Heart right ventricle (tissue), 16 donors: ENCODE measurements around the gene CYP1B1. TPM values are rescaled to one million over a fixed set of nuclear protein-coding genes. Genes with fewer than 3 reads are reported as not detected.
A peak's percentile ranks its signal among the peaks of the same experiment; 100 is the strongest.

Experiments
- ATAC-seq, 8 donors: fragments of 200-7000 bp; cut with Tn5 transposase; one replicate each; pipeline ENCODE4 v1.9.1; 2020; ENCODE audit warnings: mild to moderate bottlenecking in 8 of 8, moderate library complexity in 8 of 8, moderate number of reproducible peaks in 1 of 8
- DNase-seq, 2 donors: peaks; one replicate each; pipeline ENCODE4 v3.0.0-alpha.2; 2020
- H3K27ac ChIP-seq, 10 donors: fragments of 200-600 bp; sonication (generic) in 2 of 10; one replicate each; pipeline versions ENCODE4 v1.5.0 to v1.8.0; 2020 to 2022; ENCODE audit warnings: mild to moderate bottlenecking in 3 of 10
- H3K27me3 ChIP-seq, 7 donors: fragments of 200-600 bp; one replicate each; pipeline ENCODE4 v1.8.0; 2021 to 2022; ENCODE audit warnings: mild to moderate bottlenecking in 2 of 7
- H3K36me3 ChIP-seq, 9 donors: fragments of 200-600 bp; sonication (generic) in 1 of 9; one replicate each; pipeline versions ENCODE4 v1.5.0 to v1.8.0; 2020 to 2022; ENCODE audit warnings: mild to moderate bottlenecking in 2 of 9
- H3K4me1 ChIP-seq, 9 donors: fragments of 200-600 bp; sonication (generic) in 1 of 9; one replicate each; pipeline versions ENCODE4 v1.5.0 to v1.8.0; 2020 to 2022; ENCODE audit warnings: mild to moderate bottlenecking in 4 of 9
- H3K4me3 ChIP-seq, 10 donors: fragments of 200-600 bp; sonication (generic) in 2 of 10; one replicate each; pipeline versions ENCODE4 v1.5.0 to v1.8.0; 2020 to 2022; ENCODE audit warnings: mild to moderate bottlenecking in 7 of 10, moderate library complexity in 2 of 10
- H3K9me3 ChIP-seq, 11 donors: fragments of 200-600 bp in 10 of 11; sonication (generic) in 2 of 11; one replicate each; pipeline versions ENCODE4 v1.5.0 to v1.8.0; 2013 to 2022; ENCODE audit warnings: mild to moderate bottlenecking in 2 of 11, control low read depth in 1 of 11, moderate library complexity in 1 of 11
- WGBS, 2 donors: extraction: QIAGEN DNeasy Blood & Tissue Kit; methylation state at CpG; one replicate each; pipeline ENCODE4 v1.1.7; 2013; ENCODE audit warnings: inconsistent platforms in 1 of 2; 5-methylcytosine and 5-hydroxymethylcytosine counted together
- intact Hi-C, 10 donors: fragments of 100-400 bp; cut with DNase I; formaldehyde crosslinking; loops; one replicate each; pipeline versions ENCODE4 v1.11.1 to v1.14.2; 2022
- polyA plus RNA-seq, 2 donors: library from polyadenylated mRNA; stranded (reverse); fragments of 200-250 nt; gene quantifications; one replicate each; pipeline ENCODE4 v1.2.3, GENCODE V29; 2013
- total RNA-seq, 10 donors: library from RNA; stranded (reverse); fragmentation: NEBNext Ultra II Directional in 3 of 10; extraction: Animal tissue kit (Norgen Biotek cat#: 25700) in 3 of 10; gene quantifications; one replicate each; pipeline versions ENCODE4 v1.2.1 to v1.2.4, GENCODE V29; 2021 to 2023
- TF ChIP-seq, protein P1 (sequence below), 9 donors: fragments of 200-600 bp; sonication (generic) in 2 of 9; IDR thresholded peaks; one replicate each; pipeline versions ENCODE4 v1.5.0 to v1.8.0; 2021 to 2022; ENCODE audit warnings: antibody characterized with exemption in 9 of 9, mild to moderate bottlenecking in 5 of 9, moderate library complexity in 1 of 9
- donor health status: Arrhythmogenic right ventricular cardiomyopathy.
- donor health status: ischemic (EF 13 %, LVEDD 7.1; RV severe dilation, severe dysfunction).
- donor health status: healthy with polysubstance abuse.
- donor health status: DM: no; HTN: yes; CAD: no.
- donor health status: DM: no; HTN: no; CAD: no.
- donor health status: ischemic (EF 25% LVEDD 6.9; RV normal size, moderate dysfunction).
- donor health status: ischemic (EF 25% LVEDD 5.7; RV mildly dilated, moderate dysfunction).
- donor health status: healthy.
- donor health status: DM: yes; HTN: yes; CAD: no.
- donor health status: Ischemic cardiomyopathy.
- donor health status: ischemic (EF 35%, LVEDD 5.7; RV mildly dilated, moderate dysfunction).
- donor health status: nonischemic (EF 11% LVEDD 7.7; RV severe dilation, severe dysfunction).
- donor health status: DM: yes; HTN: yes; CAD: no.
- donor health status: PGD.
- donor health status: ischemic (EF 29% LVEDD 5.4; RV normal size, mild dysfunction).
- donor health status: nonischemic (EF 23%, LVEDD 6.1; RV moderate dilation, normal function).

Gene CYP1B1
- total and polyA plus RNA-seq, 12 donors = 7.2 to 89.3 (median 14.3) TPM

DNA sequence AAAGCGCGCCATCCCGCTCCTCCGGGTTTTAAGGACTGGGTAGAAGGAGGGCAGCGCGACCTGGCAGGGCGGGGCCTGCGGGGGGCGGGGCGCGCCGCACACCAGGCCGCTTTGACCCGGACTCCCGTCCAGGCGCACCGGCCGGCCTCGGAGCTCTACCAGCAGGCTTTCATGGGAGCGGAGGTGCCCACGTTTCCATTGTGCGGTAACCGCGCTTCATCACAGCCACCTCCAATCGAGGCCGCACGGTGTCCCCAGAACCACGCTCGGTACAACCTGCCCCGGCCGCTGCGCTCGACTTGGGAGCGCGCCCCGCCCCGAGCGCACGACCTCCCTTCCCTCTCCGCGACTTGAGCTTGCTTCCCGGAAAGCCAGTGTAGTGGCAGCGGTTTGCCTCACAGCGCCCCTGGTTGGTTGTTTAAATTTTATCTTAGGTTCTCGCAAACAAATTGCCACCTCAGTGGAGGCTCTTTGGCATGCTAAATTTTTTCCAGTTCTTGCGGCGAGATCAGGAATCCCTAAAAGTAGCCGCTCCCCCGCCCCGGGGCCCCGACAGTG lies 280 bp upstream of the CYP1B1 start:
- Histone ChIP-seq H3K4me3 (peak overlapping the region; percentile 33 to 67 (median 62)), H3K27ac (peak overlapping the region; percentile 84 to 96 (median 92)), H3K9me3 (no peaks in the 10 kb centered on the region), H3K4me1 (peaks cover 3 to 67% (median 39%) of the 10 kb centered on the region in 9 donors), H3K27me3 (peaks cover 0 to 72% (median 43%) of the 10 kb centered on the region in 7 donors), H3K36me3 (peaks cover 0 to 14% (median 0%) of the 10 kb centered on the region in 9 donors)
- peak; percentile 73 to 90 (median 81) for ATAC-seq
- 1% methylated on average over 51 of the region's 51 CpGs for WGBS, 2 donors
- DNase-seq = peak; percentile 74 to 80
- TF ChIP-seq, protein P1, sequence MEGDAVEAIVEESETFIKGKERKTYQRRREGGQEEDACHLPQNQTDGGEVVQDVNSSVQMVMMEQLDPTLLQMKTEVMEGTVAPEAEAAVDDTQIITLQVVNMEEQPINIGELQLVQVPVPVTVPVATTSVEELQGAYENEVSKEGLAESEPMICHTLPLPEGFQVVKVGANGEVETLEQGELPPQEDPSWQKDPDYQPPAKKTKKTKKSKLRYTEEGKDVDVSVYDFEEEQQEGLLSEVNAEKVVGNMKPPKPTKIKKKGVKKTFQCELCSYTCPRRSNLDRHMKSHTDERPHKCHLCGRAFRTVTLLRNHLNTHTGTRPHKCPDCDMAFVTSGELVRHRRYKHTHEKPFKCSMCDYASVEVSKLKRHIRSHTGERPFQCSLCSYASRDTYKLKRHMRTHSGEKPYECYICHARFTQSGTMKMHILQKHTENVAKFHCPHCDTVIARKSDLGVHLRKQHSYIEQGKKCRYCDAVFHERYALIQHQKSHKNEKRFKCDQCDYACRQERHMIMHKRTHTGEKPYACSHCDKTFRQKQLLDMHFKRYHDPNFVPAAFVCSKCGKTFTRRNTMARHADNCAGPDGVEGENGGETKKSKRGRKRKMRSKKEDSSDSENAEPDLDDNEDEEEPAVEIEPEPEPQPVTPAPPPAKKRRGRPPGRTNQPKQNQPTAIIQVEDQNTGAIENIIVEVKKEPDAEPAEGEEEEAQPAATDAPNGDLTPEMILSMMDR (IDR thresholded peaks at IDR 0.05) = peak in 5 of 9 donors; percentile 9 to 53 (median 42)
- intact Hi-C loops = loop anchor here in 6 of 10 donors (1.0 to 10.0 kb wide), 8 partner anchors 39 to 199 kb away; no protein-coding TSS in a partner anchor

DNA sequence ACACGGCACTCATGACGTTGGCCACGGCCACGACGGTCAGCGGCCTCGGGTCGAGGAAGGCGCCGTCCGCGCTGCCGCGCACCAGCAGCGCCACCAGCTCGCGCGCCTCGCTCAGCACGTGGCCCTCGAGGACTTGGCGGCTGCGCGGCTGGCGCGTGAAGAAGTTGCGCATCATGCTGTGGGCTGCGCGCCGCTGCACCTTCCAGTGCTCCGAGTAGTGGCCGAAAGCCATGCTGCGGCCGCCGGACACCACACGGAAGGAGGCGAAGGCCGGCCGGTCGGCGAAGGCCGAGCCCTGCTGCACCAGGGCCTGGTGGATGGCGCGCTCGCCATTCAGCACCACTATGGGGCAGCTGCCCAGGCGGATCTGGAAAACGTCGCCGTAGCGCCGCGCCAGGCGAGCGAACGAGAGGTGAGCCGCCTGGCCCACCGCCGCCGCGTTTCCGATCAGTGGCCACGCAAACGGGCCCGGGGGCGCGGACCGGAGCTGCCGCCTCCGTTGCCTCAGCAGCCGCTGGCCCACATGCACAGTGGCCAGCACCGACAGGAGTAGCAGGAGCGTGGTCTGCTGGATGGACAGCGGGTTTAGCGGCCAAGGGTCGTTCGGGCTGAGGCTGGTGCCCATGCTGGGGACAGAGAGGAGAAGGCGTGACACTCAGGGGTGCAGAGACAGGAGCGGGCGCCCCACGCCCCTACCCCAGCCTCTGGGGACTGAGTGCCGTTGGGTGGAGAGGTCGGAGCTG lies 1.0 kb downstream of the CYP1B1 start:
- peaks cover 0 to 72% (median 43%) of the 10 kb centered on the region in 7 donors for H3K27me3 ChIP-seq
- peaks cover 3 to 74% (median 39%) of the 10 kb centered on the region in 9 donors for H3K4me1 ChIP-seq
- peak overlapping the region; percentile 84 to 96 (median 92) for H3K27ac ChIP-seq
- DNase-seq (peak in 1 of 2 donors; percentile 42), ATAC-seq (peak in 3 of 8 donors; percentile 2 to 12 (median 9))
- no peaks in the 10 kb centered on the region for H3K9me3 ChIP-seq
- TF ChIP-seq, protein P1 (IDR thresholded peaks at IDR 0.05) = no peak
- peak overlapping the region in 9 of 10 donors; percentile 51 to 67 (median 64) for H3K4me3 ChIP-seq
- intact Hi-C loops = loop anchor here in 5 of 10 donors (5.0 to 10.0 kb wide), 5 partner anchors 42 to 200 kb away; no protein-coding TSS in a partner anchor
- WGBS, 2 donors = 3 to 6% methylated on average over 76 to 82 of the region's 82 CpGs
- H3K36me3 ChIP-seq = peaks cover 0 to 25% (median 0%) of the 10 kb centered on the region in 9 donors

DNA sequence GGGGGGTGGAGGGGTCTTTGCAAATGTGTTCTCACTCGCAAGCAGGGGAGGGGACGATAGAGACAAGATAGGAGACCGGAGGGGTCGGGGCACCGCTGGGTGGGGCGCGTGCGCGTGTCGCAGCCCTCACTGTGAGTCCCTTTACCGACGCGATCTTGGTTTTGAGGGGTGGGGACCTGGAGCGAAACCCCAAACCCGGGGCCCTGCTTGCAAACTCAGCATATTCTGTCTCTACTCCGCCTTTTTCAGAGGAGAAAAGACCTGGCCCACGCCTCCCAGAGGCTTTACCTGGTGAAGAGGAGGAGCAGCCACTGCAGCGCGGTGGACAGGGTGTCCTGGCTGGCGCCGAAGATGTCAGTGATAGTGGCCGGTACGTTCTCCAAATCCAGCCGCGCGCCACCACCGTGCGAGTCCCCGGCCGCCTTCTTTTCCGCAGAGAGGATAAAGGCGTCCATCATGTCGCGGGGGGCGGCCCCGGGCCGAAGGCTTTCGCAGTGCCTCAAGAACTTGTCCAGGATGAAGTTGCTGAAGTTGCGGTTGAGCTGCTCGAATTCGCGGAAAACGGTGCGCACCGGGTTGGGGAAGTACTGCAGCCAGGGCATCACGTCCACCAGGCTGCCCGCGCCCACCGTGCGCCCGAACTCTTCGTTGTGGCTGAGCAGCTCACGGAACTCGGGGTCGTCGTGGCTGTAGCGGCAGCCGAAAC lies 1.7 kb downstream of the CYP1B1 start:
- H3K4me3 ChIP-seq = peak overlapping the region in 9 of 10 donors; percentile 51 to 67 (median 64)
- peaks cover 3 to 72% (median 39%) of the 10 kb centered on the region in 9 donors for H3K4me1 ChIP-seq
- WGBS, 2 donors = 6 to 12% methylated on average over 58 of the region's 58 CpGs
- TF ChIP-seq, protein P1 (IDR thresholded peaks at IDR 0.05) = no peak
- H3K9me3 ChIP-seq = no peaks in the 10 kb centered on the region
- ATAC-seq (no peak), DNase-seq (no peak)
- H3K27me3 ChIP-seq = peaks cover 0 to 72% (median 43%) of the 10 kb centered on the region in 7 donors
- H3K27ac ChIP-seq = peak overlapping the region; percentile 26 to 96 (median 91)
- intact Hi-C loops = loop anchor here in 4 of 10 donors (10.0 kb wide), 2 partner anchors 89 to 201 kb away; no protein-coding TSS in a partner anchor
- H3K36me3 ChIP-seq = peaks cover 0 to 28% (median 0%) of the 10 kb centered on the region in 9 donors
